Measurements from ENCODE around the gene FAM161A.

FAM161A gene

GRCh38 chr2:61784643-61785042 is 69.2 kb downstream of the FAM161A start:
- no peak for DNase-seq (ENCODE audit: low spot score)

GRCh38 chr2:61775956-61776570 is 77.8 kb downstream of the FAM161A start:
- no peak for DNase-seq (ENCODE audit: low spot score)
